Vagina (tissue), 2 donors: ENCODE results near the gene STX10.

ENCODE experiments used
- CTCF ChIP-seq, 3 experiments: fragments of 450-650 bp in 2 of 3; fragments of 200-600 bp in 1 of 3; sonication (generic) in 1 of 3; IDR thresholded peaks; one replicate each; pipeline ENCODE4 v1.5.1; 2017 to 2019; ENCODE audit warnings: antibody characterized with exemption in 3 of 3, mild to moderate bottlenecking in 2 of 3, moderate library complexity in 2 of 3
- POLR2A ChIP-seq, 2 donors: fragments of 450-650 bp; IDR thresholded peaks; one replicate each; pipeline ENCODE4 v1.6.1; 2017; ENCODE audit warnings: antibody characterized with exemption in 2 of 2, mild to moderate bottlenecking in 2 of 2, moderate library complexity in 2 of 2
- POLR2AphosphoS5 ChIP-seq, 2 donors: sonication (generic); formaldehyde crosslinking; IDR thresholded peaks; one replicate each; pipeline ENCODE4 v1.9.0; 2017; ENCODE audit warnings: antibody characterized with exemption in 2 of 2, mild to moderate bottlenecking in 2 of 2, low read depth in 1 of 2; ENCODE audit not compliant: insufficient read depth in 1 of 2

- TF ChIP-seq CTCF (IDR thresholded peaks at IDR 0.05) (no peak), POLR2A (IDR thresholded peaks at IDR 0.05) (no peak), POLR2AphosphoS5 (IDR thresholded peaks at IDR 0.05; ENCODE audit: insufficient read depth in 1 of 2, low read depth in 1 of 2) (peak in 1 of 2 donors; percentile 87)
These were observed 47.3 kb downstream of the STX10 start, which contains the start of gene LYL1 for GRCh38 chr19:13102666-13103580.
